ENCODE results near the gene AGBL3.

Gene AGBL3

DNA sequence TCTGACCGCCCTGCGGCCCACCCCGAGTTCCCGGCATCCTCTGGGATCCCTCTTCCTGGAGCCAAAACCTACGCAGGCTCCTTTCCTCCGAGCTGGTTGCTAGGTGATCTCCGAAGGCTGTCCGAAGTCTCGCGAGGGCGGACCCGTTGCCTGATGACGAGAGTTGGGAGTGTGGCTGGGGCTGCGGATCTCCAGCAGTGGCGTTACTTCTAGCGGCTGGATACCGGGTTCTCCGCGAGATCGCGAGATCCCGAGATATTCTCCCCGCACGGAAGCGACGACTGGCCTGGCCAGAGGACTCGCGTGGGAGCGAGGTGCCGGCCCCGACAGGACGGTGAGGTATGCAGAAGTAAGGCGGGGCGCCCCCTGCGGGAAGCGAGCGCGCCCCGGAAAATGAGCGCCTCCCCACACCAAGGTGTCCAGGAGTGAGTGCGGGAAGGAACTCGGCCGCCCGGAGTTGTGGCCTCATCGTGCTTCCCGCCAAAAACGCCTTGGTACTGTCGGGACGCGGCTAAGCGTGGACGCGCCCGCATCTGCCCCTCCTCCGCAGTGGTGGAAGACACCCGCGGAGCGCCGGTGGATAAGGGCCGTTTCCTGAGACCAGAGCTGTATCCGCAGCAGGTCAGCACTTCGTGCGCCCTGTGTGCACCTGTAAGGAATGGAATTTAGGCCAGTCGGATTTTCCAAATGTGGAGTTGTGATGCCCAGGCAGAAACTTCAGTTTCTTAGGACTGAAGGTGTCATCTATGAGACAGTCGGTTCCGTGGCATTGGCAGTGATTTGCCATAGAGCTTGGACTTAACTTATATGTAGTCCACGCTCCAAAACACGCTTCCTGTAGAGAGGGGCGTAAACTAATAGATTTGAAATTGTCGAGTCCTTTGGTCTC, at the start of gene AGBL3:
Gene AGBL3, plus strand, starts transcription at position 146 of the 889 bp plus-strand sequence. CDS start 1,426 bp downstream, outside the sequence.
- peak; percentile 98 to 99 for DNase-seq

- no peak for DNase-seq
Observed at GRCh38 chr7:134936893-134937510, 49.3 kb upstream of the AGBL3 start.

- no peak for DNase-seq
Observed at GRCh38 chr7:134938141-134938540, 48.2 kb upstream of the AGBL3 start.

GRCh38 chr7:134939136-134939535, 47.2 kb upstream of the AGBL3 start:
- no peak for DNase-seq

GRCh38 chr7:134940729-134941128, 45.6 kb upstream of the AGBL3 start:
- no peak for DNase-seq

DNA sequence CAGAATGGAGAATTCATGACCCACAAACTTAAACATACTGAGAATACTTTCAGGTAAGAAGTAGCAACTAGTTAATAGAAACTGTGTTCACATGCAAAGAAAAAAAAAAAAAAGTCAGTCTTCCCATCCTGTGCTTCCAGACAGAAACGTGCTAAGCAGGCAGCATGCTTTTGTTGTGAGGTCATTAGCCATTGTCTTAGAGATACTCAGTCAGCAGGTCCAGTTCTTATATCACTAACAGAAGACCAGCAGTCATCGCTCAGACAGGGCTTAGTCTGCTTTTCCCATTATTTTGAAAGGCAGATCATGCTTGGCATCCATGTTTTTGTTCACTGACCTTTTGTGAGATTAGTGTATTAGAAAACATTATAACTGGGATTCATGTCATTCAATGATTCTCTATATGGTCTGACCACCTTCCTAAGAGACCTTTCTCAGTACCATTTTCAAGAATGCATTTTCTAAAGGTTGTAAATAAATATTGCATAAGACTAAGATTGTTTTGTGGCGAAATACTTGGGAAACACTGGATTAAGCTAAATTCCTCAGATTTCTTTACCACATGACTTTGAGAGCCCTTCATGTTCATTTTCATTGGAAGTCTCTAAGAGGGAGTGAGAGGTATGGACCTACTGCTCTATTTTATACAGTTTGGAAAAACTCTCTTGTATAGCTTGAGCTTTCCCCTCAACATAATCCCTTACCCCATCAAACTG, 45.0 kb upstream of the AGBL3 start:
- no peak for DNase-seq

- DNase-seq, result no peak
Observed at GRCh38 chr7:134941952-134942351, 44.4 kb upstream of the AGBL3 start.

DNA sequence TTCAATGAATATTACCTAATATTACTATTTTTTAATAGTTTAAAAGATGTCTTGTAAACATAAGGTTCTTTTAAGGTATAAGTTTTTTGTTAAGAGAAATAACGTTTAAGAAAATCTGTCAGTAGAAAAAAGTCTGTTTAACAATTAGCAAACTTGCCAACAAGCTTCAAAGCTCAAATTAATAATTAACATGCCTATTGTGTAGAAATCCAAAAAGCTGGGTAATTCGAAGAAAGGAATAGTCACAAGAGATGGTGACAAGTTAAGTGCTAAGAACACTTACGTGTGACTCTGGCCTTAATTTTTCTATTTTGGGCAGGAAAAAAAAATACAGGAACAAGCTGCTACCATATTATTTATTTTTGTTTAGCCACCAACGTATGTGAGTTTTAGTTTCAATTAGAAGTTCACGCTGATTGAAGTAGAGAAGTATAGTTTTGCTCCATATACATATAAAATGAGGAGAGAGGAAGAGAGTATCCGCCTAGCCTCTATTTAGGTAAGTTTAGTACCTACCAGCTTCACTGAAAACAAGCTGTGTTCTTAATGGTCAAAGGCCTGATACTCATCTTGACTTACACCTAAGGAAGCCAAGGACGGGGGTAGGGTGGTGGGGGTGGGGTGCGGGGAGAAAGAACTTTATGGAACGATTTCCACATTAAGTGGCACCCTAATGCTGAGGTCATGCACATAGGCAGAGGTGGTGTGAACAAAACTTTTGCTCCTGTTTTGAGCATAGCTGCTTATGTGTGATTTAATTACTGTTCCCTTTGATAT, 43.4 kb upstream of the AGBL3 start:
- no peak for DNase-seq

DNA sequence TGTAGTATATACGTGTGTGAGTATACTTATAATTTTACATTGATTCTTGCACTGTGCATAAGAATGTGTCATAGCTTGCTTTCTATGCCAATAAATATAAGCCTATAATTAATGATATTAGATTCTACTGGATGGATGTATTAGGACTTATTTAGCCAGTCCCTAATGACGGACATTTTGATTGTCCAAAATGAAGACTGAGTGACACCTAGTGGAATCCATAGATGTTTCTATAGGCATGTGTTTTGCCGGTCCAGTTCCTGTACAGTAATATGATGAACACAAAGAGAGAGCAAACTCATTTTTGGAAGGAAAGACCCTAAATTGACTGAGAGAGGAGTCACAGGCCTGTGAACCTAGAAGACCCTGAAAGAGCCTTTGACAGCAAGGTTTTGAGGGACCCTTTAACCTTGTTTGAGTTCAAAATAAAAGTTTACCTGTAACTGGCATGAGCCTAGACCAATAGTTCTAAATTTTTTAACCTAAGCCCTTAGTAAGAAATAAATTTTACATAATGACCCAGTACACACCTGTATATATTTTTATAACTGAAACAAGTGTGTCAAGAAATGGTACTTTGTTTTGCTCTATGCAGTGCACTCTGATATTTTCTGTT, 42.4 kb upstream of the AGBL3 start:
- peak; percentile 3 to 29 for DNase-seq

DNA sequence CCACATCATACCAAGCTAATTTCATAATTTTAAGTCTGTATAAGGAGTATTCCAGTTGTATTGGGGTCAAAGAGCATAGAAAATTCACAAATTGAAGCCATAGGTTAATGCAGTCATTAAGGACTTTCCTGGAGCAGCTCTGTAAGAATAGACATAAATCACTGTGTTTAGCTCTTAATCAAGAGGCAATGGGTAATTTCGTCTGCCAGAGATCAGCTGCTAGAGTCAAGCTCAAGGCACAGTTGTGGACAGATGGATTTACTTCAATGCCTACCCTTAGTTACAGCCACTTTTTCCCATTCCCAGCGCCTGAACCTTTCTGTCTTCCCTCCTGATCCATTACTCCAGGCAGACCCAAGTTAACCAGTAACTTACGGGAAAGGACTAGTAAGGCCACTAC, 40.6 kb upstream of the AGBL3 start:
- no peak for DNase-seq

DNA sequence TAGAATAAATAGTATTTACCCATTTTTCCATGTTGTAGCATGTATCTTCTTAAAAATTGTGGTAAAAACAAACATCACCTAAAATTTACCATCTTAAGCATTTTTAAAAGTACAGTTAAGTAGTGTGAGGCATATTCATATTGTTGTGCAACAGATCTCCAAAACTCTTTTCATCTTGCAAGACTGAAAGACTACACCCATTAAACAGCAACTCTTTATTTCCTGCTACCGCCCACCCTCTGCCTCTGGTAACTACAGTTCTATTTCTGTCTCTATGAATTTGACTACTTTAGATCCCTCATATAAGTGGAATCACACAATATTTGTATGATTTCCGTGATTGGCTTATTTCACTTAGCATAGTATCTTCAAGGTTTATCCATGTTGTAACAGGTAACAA, 40.0 kb upstream of the AGBL3 start:
- no peak for DNase-seq

- DNase-seq, result no peak
Observed at GRCh38 chr7:134947329-134947728, 39.0 kb upstream of the AGBL3 start.

- no peak for DNase-seq
Observed at GRCh38 chr7:134947831-134948230, 38.5 kb upstream of the AGBL3 start.

DNA sequence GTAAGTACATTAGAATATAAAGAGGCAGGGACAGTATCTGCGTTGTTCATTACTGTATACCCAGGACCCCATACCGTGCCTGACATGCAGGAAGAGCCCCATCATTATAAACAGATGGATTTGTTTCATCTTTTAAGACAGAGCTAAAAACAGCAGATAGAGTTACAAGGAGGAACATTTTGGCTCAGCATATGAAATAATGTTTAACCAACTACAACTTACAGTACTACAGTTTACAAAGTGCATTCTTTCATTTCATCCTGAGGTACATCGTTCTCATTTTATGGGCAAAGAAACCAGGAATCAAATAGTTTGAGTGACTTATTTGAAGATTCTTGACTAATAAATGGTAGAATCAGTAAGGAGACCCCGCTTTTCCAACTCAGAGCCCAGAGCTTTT, 38.1 kb upstream of the AGBL3 start:
- DNase-seq, result no peak

DNA sequence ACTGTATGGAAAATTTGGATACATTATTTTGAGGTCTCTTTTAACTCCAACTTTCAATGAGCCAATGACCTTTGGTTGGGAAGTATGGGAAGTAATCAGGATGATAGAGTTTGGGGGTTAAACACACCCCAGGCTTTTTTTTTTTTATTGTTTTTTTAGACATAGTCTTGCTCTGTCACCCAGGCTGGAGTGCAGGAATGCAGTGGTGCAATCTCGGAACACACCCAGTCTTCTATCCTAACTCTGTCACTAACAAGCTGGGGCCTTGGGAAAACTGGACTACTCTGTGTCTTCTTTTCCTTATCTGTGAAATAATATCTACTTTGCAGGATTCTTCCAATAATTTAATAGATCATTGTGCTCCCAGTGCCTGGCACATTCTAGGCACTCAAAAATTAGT, 37.6 kb upstream of the AGBL3 start:
- DNase-seq, result no peak

- no peak for DNase-seq
Observed at GRCh38 chr7:134949171-134949570, 37.1 kb upstream of the AGBL3 start.

DNA sequence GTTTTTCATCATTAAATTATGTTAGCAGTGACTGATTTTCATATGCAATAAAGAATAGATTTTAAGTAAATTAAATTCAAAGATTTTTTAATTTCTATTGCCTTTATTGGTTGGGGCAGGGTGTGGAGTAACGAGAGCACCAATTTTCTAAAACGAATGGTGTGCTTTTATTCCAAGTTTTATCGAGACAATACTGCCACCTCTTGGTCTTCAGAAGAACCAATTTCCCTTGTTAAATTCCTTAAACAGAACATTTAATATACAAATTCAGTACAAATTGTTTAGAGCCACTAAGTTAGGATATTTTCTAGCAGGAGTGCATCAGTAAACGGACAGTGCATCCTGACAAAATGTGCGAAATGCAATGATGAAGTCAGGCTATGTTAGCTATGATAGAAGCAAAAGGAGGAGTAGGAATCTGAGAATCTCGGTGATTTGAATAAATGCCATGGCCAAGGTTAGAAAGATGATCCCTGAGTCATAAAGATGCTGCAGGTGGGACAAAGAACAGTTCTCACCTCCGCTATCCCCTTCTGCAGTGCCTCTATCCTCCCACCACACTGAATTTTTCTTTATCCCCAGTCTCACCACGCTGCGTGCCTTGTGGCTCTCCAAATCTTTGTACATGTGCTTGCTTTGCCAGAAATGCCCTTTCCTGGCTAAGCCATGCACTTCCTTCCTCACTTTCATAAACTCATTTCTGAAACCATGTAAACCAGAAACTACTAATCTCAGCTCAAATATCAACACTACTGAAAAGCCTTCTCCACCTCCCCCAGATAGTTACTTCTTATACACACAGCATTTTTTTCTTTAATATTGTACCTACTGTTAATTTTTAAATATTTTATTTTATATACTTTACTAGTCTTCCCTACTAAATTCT, 31.9 kb upstream of the AGBL3 start:
- DNase-seq, result peak; percentile 52 to 67

- DNase-seq, result no peak
Observed at GRCh38 chr7:134957005-134957404, 29.3 kb upstream of the AGBL3 start.

DNA sequence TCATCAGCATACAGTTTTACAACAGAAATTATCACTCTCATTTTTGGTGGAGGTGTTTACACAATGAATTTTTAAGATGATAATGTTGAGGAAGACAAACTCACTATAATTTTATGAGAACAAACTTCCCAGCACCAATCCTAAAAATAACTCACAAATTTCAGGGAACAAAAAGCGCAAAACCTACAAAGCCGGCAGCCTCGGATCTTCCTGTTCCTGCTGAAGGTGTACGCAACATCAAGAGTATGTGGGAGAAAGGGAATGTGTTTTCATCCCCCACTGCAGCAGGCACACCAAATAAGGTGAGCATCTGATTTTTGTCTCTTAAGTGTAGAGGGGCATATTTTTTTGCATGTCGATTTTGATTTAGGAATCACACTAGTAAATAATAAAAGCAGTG, 26.5 kb upstream of the AGBL3 start:
- DNase-seq, result no peak

GRCh38 chr7:134962270-134962780, 24.0 kb upstream of the AGBL3 start:
- DNase-seq, result no peak

DNA sequence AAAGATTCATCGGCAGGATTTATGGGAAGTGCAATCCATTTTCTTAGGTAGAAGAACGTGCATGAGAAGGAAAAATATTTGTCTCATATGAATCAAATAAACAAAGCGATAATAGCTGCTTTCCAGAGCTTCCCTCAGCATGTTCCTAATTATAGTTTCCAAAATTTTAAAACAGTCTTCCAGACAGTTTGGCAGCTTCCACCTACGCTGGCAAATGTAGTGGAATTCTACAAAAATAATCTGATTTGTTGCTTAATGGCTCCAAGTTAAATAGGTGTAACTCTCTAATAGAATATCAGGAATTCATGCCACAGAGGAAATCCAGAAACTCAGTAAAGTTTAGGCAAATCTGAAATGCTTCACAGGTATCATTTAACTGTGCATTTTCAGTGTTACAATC, 23.3 kb upstream of the AGBL3 start:
- DNase-seq, result no peak
